ENCODE data around the gene JPH3.
"Not testable (repeated sequence)": the region's sequence is repeated elsewhere in the genome, so short reads cannot be mapped to it uniquely, and the experiment has no call there.

JPH3 gene

GRCh38 chr16:87720446-87720845, 118.1 kb downstream of the JPH3 start:
- Histone ChIP-seq H3K4me3 (ENCODE audit: low read depth, low read length) (no peak overlapping the region), H3K9me3 (ENCODE audit: control insufficient read depth, insufficient read depth, low read length) (no peaks in the 10 kb centered on the region; the same call in 1 of the 2 replicates), H3K4me1 (ENCODE audit: control insufficient read depth, insufficient read depth, low read length) (no peaks in the 10 kb centered on the region), H3K27ac (ENCODE audit: low read depth, low read length) (no peak overlapping the region), H3K27me3 (ENCODE audit: control insufficient read depth, insufficient read depth, low read length) (no peaks in the 10 kb centered on the region), H3K36me3 (ENCODE audit: control insufficient read depth, insufficient read depth, low read length) (peaks cover 53% of the 10 kb centered on the region), H3K9ac (ENCODE audit: low read depth, low read length) (no peak overlapping the region)

DNA sequence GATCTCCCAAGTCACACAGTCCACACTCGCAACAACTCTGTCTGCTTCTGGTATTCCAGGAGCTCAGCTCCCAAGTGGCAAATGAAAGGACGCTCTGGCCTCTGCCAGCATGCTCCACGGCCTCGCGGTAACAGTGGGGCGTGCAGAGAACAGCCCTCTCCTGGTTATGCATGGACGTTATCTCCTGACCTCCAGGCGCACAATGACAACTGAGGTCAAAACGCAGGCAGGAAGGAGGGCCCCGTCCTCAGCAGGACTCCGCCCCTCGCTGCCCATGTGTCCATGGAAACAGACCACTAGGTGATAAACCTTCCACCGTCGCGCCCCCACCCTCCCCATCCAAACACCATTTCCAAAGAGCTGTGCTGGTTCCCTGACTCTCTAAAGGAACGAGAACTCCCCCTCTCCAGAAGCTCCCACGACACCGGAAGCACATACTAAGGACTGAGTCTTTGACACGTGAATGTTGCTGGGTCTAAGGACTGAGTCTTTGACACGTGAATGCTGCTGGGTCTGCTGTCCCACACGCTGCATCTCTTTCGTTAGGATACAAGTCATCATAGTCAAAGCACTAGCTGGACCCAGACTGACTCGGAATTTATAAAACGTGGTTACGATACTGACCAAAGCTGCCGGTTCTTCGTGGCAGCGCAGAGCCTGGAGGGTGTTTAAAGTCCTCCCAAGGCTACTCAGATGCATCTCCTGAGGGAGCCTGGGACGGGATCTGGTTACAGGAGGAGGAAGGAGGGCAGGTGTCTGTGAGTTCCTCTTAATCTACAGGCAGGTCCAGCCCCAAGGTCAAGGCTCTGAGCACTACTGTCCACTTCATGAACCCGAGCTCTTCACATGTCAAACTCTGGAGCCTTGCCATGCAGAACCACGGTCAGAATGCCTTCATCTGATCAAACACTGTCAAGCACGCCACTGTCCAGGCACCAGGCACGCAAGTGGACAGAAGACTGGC, 119.6 kb downstream of the JPH3 start:
- Histone ChIP-seq H3K27ac (ENCODE audit: low read depth, low read length) (no peak overlapping the region), H3K9ac (ENCODE audit: low read depth, low read length) (no peak overlapping the region)

GRCh38 chr16:87722590-87723225, 120.4 kb downstream of the JPH3 start:
- no peaks in the 10 kb centered on the region for H3K4me1 ChIP-seq (ENCODE audit: control insufficient read depth, insufficient read depth, low read length)
- peaks cover 42% of the 10 kb centered on the region for H3K36me3 ChIP-seq (ENCODE audit: control insufficient read depth, insufficient read depth, low read length)
- H3K9ac ChIP-seq (ENCODE audit: low read depth, low read length), result no peak overlapping the region
- H3K9me3 ChIP-seq (ENCODE audit: control insufficient read depth, insufficient read depth, low read length), result no peaks in the 10 kb centered on the region; the same call in 1 of the 2 replicates
- no peak overlapping the region for H3K4me3 ChIP-seq (ENCODE audit: low read depth, low read length)
- H3K27me3 ChIP-seq (ENCODE audit: control insufficient read depth, insufficient read depth, low read length), result no peaks in the 10 kb centered on the region
- H3K27ac ChIP-seq (ENCODE audit: low read depth, low read length), result no peak overlapping the region

More for the DNA sequence above, 119.6 kb downstream of the JPH3 start:
- Histone ChIP-seq H3K27me3 (ENCODE audit: control insufficient read depth, insufficient read depth, low read length) (no peaks in the 10 kb centered on the region), H3K4me3 (ENCODE audit: low read depth, low read length) (no peak overlapping the region), H3K4me1 (ENCODE audit: control insufficient read depth, insufficient read depth, low read length) (no peaks in the 10 kb centered on the region), H3K36me3 (ENCODE audit: control insufficient read depth, insufficient read depth, low read length) (peaks cover 47% of the 10 kb centered on the region), H3K9me3 (ENCODE audit: control insufficient read depth, insufficient read depth, low read length) (no peaks in the 10 kb centered on the region; the same call in 1 of the 2 replicates)

DNA sequence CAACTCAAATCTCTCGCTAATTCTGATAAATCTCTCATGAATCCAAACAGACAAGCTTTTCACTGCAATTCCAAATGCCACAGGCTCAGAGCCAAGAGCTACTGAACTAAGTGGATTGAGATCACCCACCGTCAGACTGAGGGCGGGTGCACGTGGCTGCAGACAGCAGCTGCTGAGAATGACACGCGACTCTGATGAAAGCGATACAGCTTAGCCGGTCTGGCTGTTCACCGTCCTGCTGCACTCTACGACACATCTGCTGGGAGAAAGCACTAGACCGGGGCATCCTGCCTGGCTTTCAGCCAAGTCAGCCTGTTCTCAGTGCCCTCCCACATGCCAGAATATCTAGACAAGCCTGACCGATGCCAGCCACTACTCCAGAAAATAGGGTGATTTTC, 120.9 kb downstream of the JPH3 start:
- Histone ChIP-seq H3K9me3 (ENCODE audit: control insufficient read depth, insufficient read depth, low read length) (no peaks in the 10 kb centered on the region; the same call in 1 of the 2 replicates), H3K36me3 (ENCODE audit: control insufficient read depth, insufficient read depth, low read length) (peaks cover 44% of the 10 kb centered on the region), H3K4me3 (ENCODE audit: low read depth, low read length) (no peak overlapping the region), H3K27ac (ENCODE audit: low read depth, low read length) (no peak overlapping the region), H3K4me1 (ENCODE audit: control insufficient read depth, insufficient read depth, low read length) (no peaks in the 10 kb centered on the region), H3K9ac (ENCODE audit: low read depth, low read length) (no peak overlapping the region), H3K27me3 (ENCODE audit: control insufficient read depth, insufficient read depth, low read length) (no peaks in the 10 kb centered on the region)

DNA sequence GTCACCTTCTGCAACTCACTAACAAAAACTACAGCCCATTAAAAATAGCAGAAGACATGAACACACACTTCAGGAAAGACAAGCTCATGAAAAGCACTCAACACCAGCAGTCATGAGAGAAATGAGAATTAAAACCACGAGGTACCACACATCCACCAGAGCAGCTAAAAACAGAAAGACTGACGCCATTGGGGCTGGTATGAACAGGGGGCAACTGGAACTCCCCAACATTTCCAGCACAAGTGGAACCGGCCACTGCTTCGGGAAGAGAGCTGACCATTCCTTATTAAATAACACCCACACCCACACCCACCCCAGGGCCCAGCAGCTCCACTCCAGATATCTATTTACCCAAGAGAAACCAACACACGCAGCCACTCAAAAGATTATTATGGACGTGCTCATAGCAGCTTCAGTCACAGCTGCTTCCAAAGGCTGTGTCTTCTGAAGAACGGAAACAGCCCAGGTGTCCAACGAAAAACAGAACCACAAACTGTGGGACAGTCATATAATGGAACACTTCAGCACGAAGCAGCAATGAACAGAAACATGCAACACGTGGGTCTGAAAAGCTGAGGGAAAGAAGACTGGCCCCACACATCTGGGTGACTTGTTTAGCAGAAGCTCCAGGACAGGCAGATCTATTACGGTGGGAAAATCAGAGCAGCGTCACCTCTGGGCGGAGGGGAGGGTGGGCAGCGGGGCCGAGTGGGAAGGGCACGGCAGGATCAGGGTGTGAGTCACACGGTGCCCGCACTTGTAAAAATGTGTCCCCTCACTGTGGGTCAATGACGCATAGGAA, 122.4 kb downstream of the JPH3 start:
- Histone ChIP-seq H3K36me3 (ENCODE audit: control insufficient read depth, insufficient read depth, low read length) (peaks cover 56% of the 10 kb centered on the region), H3K27me3 (ENCODE audit: control insufficient read depth, insufficient read depth, low read length) (no peaks in the 10 kb centered on the region), H3K9me3 (ENCODE audit: control insufficient read depth, insufficient read depth, low read length) (no peaks in the 10 kb centered on the region; the same call in 1 of the 2 replicates), H3K27ac (ENCODE audit: low read depth, low read length) (no peak overlapping the region), H3K4me1 (ENCODE audit: control insufficient read depth, insufficient read depth, low read length) (no peaks in the 10 kb centered on the region), H3K9ac (ENCODE audit: low read depth, low read length) (no peak overlapping the region), H3K4me3 (ENCODE audit: low read depth, low read length) (no peak overlapping the region)

GRCh38 chr16:87725596-87726235, 123.4 kb downstream of the JPH3 start:
- Histone ChIP-seq H3K4me3 (ENCODE audit: low read depth, low read length) (no peak overlapping the region), H3K27ac (ENCODE audit: low read depth, low read length) (no peak overlapping the region), H3K36me3 (ENCODE audit: control insufficient read depth, insufficient read depth, low read length) (peaks cover 55% of the 10 kb centered on the region), H3K4me1 (ENCODE audit: control insufficient read depth, insufficient read depth, low read length) (no peaks in the 10 kb centered on the region), H3K9ac (ENCODE audit: low read depth, low read length) (no peak overlapping the region), H3K9me3 (ENCODE audit: control insufficient read depth, insufficient read depth, low read length) (no peaks in the 10 kb centered on the region; the same call in 1 of the 2 replicates), H3K27me3 (ENCODE audit: control insufficient read depth, insufficient read depth, low read length) (no peaks in the 10 kb centered on the region)

DNA sequence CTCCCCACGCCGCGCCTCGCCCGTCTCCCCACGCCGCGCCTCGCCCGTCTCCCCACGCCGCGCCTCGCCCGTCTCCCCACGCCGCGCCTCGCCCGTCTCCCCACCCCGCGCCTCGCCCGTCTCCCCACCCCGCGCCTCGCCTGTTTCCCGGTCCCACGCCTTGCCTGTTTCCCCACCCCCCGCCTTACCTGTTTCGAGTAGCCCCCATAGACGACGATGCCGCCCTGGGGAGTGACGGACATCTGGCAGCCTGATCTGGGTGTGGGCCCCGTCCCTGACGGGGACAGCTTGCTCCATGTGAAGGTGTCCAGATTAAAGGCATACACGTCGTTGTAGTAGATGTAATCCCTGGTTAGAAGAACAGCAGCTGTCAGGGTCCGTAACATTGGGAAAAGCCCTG, 124.3 kb downstream of the JPH3 start:
- H3K4me3 ChIP-seq (ENCODE audit: low read depth, low read length); H3K27ac ChIP-seq (ENCODE audit: low read depth, low read length); H3K9me3 ChIP-seq (ENCODE audit: control insufficient read depth, insufficient read depth, low read length); H3K4me1 ChIP-seq (ENCODE audit: control insufficient read depth, insufficient read depth, low read length); H3K9ac ChIP-seq (ENCODE audit: low read depth, low read length); H3K27me3 ChIP-seq (ENCODE audit: control insufficient read depth, insufficient read depth, low read length): not testable (repeated sequence)
- peaks cover 57% of the 10 kb centered on the region for H3K36me3 ChIP-seq (ENCODE audit: control insufficient read depth, insufficient read depth, low read length)

- no peaks in the 10 kb centered on the region for H3K27me3 ChIP-seq (ENCODE audit: control insufficient read depth, insufficient read depth, low read length)
- H3K4me1 ChIP-seq (ENCODE audit: control insufficient read depth, insufficient read depth, low read length), result no peaks in the 10 kb centered on the region
- no peak overlapping the region for H3K27ac ChIP-seq (ENCODE audit: low read depth, low read length)
- no peak overlapping the region for H3K4me3 ChIP-seq (ENCODE audit: low read depth, low read length)
- H3K36me3 ChIP-seq (ENCODE audit: control insufficient read depth, insufficient read depth, low read length), result peaks cover 53% of the 10 kb centered on the region
- no peak overlapping the region for H3K9ac ChIP-seq (ENCODE audit: low read depth, low read length)
- no peaks in the 10 kb centered on the region for H3K9me3 ChIP-seq (ENCODE audit: control insufficient read depth, insufficient read depth, low read length)
Measured at GRCh38 chr16:87727346-87727745, 125.0 kb downstream of the JPH3 start.

- Histone ChIP-seq H3K36me3 (ENCODE audit: control insufficient read depth, insufficient read depth, low read length) (peaks cover 46% of the 10 kb centered on the region), H3K4me1 (ENCODE audit: control insufficient read depth, insufficient read depth, low read length) (no peaks in the 10 kb centered on the region), H3K4me3 (ENCODE audit: low read depth, low read length) (no peak overlapping the region), H3K27ac (ENCODE audit: low read depth, low read length) (no peak overlapping the region), H3K27me3 (ENCODE audit: control insufficient read depth, insufficient read depth, low read length) (no peaks in the 10 kb centered on the region), H3K9ac (ENCODE audit: low read depth, low read length) (no peak overlapping the region), H3K9me3 (ENCODE audit: control insufficient read depth, insufficient read depth, low read length) (no peaks in the 10 kb centered on the region)
Measured at GRCh38 chr16:87728026-87728425, 125.7 kb downstream of the JPH3 start.

DNA sequence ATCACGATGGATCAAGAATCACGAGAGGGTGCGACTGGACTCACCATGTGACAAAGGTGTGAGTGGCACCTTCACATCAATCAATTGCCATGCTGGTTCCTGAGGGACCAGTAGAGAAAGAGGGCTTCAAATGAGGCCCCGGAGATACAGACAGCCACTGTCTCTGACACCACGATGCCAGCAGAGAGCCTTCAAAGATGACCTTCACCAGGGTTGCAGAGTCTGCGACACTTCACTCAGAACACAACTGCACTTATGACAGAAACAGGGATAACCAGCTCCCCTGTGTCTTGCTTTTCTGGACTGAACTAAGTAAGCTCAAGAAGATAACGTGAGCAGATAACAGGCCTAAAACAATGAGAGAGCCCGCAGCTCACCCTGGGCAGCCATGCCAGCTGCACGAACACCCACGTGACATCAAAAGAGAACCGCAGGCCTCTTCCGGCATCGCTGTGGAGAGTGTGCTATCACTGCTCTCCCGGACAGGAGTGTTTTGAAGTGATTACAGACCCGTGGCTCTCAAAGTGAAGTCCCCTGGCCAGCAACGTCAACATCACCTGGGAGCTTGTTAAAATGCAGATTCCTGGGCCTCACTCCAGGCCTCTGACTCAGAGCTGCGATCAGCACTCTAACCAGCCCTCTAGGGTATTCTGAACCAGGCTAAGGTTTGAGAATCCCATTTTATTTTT, 127.1 kb downstream of the JPH3 start:
- peaks cover 44% of the 10 kb centered on the region for H3K36me3 ChIP-seq (ENCODE audit: control insufficient read depth, insufficient read depth, low read length)

More for the DNA sequence above, 127.1 kb downstream of the JPH3 start:
- Histone ChIP-seq H3K4me3 (ENCODE audit: low read depth, low read length) (no peak overlapping the region), H3K9ac (ENCODE audit: low read depth, low read length) (no peak overlapping the region), H3K9me3 (ENCODE audit: control insufficient read depth, insufficient read depth, low read length) (no peaks in the 10 kb centered on the region), H3K4me1 (ENCODE audit: control insufficient read depth, insufficient read depth, low read length) (no peaks in the 10 kb centered on the region), H3K27me3 (ENCODE audit: control insufficient read depth, insufficient read depth, low read length) (no peaks in the 10 kb centered on the region), H3K27ac (ENCODE audit: low read depth, low read length) (no peak overlapping the region)
